Activated CD4-positive, alpha-beta T cell treated with anti-CD3 and anti-CD28 coated beads, Interleukin-2, amount 10 ng/mL, durations not matched to agents 7 days and 5 days (primary cell): ENCODE results near the gene LARGE2. TPM values are rescaled to one million over a fixed set of nuclear protein-coding genes. Genes with fewer than 3 reads are reported as not detected.
A peak's percentile ranks its signal among the peaks of the same experiment; 100 is the strongest.

Experiments used
- CTCF ChIA-PET: fragments of 350-600 bp; sonication (Branson Sonifier 250); formaldehyde crosslinking; loops from one replicate; lab custom pipeline; 2021; ENCODE audit warnings: antibody characterized with exemption; lab: Charles Lee
- POLR2A ChIA-PET: fragments of 350-600 bp; sonication (Branson Sonifier 250); formaldehyde crosslinking; loops from one replicate; lab custom pipeline; 2021; ENCODE audit warnings: antibody characterized with exemption; lab: Charles Lee
- DNase-seq: peaks from one replicate; pipeline ENCODE4 v3.0.0-alpha.2; 2020
- H3K27ac Mint-ChIP-seq: one replicate; pipeline ENCODE4 v1.8.0; 2021; ENCODE audit warnings: mild to moderate bottlenecking, moderate library complexity, mixed read lengths
- H3K27me3 Mint-ChIP-seq: one replicate; pipeline ENCODE4 v1.8.0; 2021; ENCODE audit warnings: mixed read lengths
- H3K36me3 Mint-ChIP-seq: one replicate; pipeline ENCODE4 v1.8.0; 2021; ENCODE audit warnings: low read depth, mixed read lengths
- H3K4me1 Mint-ChIP-seq: one replicate; pipeline ENCODE4 v1.8.0; 2021; ENCODE audit warnings: mixed read lengths
- H3K4me3 Mint-ChIP-seq: one replicate; pipeline ENCODE4 v1.8.0; 2021; ENCODE audit warnings: mild to moderate bottlenecking, moderate library complexity, mixed read lengths
- H3K9me3 Mint-ChIP-seq: one replicate; pipeline ENCODE4 v1.8.0; 2021; ENCODE audit warnings: mixed read lengths
- total RNA-seq, 2 experiments: library from RNA; stranded (reverse); gene quantifications; one replicate each; pipeline ENCODE4 v1.2.3, GENCODE V29; 2021

Gene LARGE2
- total RNA-seq, 2 experiments from 2014 or later: 0.40 to 0.44 TPM

DNA sequence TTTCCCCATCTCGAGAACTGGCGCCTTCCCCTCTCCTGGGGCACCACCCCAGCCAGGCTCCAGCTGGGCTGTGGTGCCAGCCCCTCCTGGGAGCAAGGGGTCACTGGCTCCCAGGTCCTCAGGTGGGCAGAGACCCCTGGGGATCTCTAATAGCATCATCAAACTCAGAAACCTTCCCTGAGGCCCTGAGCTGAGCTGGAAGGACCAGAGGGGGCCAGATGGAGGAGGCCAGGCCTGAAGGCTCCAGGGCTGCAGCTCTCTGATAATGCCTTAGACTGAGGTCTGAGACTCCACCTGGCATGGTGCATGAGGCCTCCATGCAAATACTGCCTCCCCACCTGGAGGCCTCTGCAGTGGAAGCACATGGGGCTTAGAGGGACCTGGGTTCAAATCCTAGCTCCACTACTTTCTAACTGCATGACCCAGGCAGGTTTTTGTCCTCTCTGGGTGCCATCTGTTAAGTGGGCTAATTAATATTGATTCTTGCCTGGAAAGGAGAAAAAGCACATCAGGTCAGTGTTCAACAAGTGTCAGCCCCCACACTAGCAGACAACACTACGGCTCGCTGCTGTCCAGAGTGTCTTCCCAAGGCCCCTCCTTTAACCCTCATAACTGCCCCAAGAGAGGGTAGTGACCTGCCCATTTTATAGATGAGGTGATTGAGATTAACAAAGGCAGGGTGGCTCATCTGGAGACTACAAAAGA lies 35.5 kb upstream of the LARGE2 start:
- H3K9me3 Mint-ChIP-seq: no peaks in the 10 kb centered on the region
- ChIA-PET POLR2A (no interaction called here), CTCF (interaction anchor here (1.3 to 1.6 kb wide), 3 partner anchors 10 to 25 kb away, joined by 3 to 6 read pairs (median 4); no protein-coding TSS in a partner anchor)
- no peak for DNase-seq
- peak overlapping the region; percentile 15 for H3K4me3 Mint-ChIP-seq
- H3K27ac Mint-ChIP-seq: no peak overlapping the region
- H3K27me3 Mint-ChIP-seq: no peaks in the 10 kb centered on the region
- no peaks in the 10 kb centered on the region for H3K36me3 Mint-ChIP-seq
- H3K4me1 Mint-ChIP-seq: peaks cover 9% of the 10 kb centered on the region

DNA sequence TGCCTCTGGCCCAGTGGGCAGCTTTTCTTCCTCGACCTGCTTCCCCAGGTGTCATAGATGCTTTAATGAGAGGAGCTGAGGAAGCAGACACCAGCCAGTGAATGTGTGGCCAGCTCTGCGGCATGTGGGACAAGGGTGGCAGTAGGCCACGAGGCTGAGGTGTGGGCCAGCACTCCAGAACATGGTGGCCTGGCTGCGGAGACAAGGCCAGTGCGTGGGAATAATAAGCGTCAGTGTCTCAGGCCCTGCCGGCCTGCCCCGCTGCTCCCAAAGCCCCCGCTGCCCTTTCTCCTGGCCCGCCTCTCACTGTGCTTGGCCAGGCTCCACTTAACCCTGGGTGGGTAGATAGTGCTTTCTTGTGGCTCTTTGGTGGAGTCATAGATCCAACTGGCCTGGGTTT lies 34.9 kb upstream of the LARGE2 start:
- POLR2A ChIA-PET: no interaction called here
- H3K4me3 Mint-ChIP-seq: no peak overlapping the region
- H3K27ac Mint-ChIP-seq: no peak overlapping the region

DNA sequence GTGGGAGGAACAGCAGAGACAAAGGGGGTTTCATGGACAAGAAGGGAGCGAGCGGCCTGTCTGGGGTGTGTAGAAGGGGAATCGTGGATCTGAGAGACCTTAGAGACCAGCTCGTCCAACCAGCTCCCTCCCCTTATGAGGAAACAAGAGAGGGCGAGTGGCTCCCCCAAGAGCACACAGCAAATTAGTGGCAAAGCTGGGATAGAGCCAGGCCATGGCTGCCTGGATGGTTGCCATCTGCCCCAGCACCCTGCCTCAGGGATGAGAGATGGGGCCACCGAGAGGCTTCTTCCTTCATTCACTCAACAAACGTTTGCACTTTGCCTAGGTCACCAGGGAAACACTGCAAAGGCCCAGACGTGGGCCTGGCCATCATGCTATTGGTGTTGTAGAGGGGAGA lies 32.9 kb upstream of the LARGE2 start:
- Mint-ChIP-seq H3K36me3 (no peaks in the 10 kb centered on the region), H3K27me3 (peaks cover 3% of the 10 kb centered on the region), H3K27ac (no peak overlapping the region), H3K4me3 (no peak overlapping the region), H3K4me1 (peaks cover 8% of the 10 kb centered on the region), H3K9me3 (no peaks in the 10 kb centered on the region)
- ChIA-PET POLR2A (no interaction called here), CTCF (interaction anchor here (1.7 kb wide), 1 partner anchor 9 kb away, joined by 4 read pairs; no protein-coding TSS in a partner anchor)
- no peak for DNase-seq

More for the DNA sequence above, 34.9 kb upstream of the LARGE2 start:
- CTCF ChIA-PET: interaction anchor here (0.6 to 1.6 kb wide), 3 partner anchors 9 to 56 kb away, joined by 3 to 6 read pairs (median 3); no protein-coding TSS in a partner anchor
- Mint-ChIP-seq H3K9me3 (no peaks in the 10 kb centered on the region), H3K27me3 (no peaks in the 10 kb centered on the region), H3K4me1 (peaks cover 9% of the 10 kb centered on the region), H3K36me3 (no peaks in the 10 kb centered on the region)
- no peak for DNase-seq

DNA sequence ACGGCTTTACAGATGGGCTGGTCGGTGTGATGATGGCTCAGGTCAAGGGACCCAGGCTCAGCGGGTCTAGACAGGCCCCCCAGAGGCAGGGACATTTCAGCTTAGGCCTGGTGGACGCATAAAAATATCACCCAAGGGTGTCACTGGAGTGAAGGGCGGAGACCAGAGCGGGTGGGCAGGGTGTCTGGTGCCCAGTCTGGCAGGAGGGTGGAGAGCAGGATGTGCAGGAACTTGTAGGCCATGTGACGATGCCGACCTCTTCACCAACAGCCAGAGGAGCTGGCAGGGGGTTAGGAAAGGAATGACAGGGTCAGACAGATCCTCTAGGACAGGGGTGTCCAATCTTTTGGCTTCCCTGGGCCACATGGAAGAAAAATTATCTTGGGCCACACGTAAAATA lies 32.5 kb upstream of the LARGE2 start:
- DNase-seq: no peak
- H3K9me3 Mint-ChIP-seq: no peaks in the 10 kb centered on the region
- H3K27me3 Mint-ChIP-seq: peaks cover 5% of the 10 kb centered on the region
- POLR2A ChIA-PET: no interaction called here
- no peak overlapping the region for H3K4me3 Mint-ChIP-seq
- peaks cover 4% of the 10 kb centered on the region for H3K4me1 Mint-ChIP-seq
- no peak overlapping the region for H3K27ac Mint-ChIP-seq
- CTCF ChIA-PET: no interaction called here
- no peaks in the 10 kb centered on the region for H3K36me3 Mint-ChIP-seq

DNA sequence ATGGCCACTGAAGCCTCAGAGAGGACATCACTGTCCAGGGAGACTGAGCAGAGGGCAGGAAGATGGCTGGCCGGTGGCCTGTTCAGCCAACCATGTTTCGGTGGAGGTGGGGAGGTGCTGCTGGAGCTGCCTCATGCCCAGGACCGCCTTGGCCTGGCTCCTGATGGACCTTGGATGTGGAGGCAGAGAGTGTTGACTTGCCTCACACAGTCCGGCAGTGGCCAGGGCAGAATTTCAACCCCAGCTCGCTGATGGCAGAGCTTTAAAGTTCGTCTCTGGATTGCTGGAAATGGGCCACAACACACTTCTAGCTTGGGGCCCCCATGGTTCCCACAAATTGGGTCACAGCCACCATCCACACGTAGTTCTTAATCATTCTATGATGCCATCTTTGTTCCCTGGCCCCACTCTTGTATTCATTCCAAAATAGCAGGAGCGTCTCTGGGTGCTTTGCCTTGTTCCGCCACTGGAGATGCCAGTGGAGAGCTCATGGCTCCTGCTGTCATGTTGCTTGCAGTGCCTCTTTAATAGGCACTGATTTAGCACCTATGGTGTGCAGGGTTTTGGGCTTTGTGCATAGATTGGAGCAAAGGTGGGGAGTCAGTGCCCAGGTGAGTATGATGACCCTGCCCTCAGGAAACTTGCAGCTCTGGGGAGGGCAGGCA lies 31.4 kb upstream of the LARGE2 start:
- H3K36me3 Mint-ChIP-seq: no peaks in the 10 kb centered on the region
- DNase-seq: no peak
- POLR2A ChIA-PET: no interaction called here
- CTCF ChIA-PET: interaction anchor here (0.5 to 1.3 kb wide), 4 partner anchors 8 to 222 kb away, joined by 3 to 5 read pairs (median 4); no protein-coding TSS in a partner anchor
- no peak overlapping the region for H3K4me3 Mint-ChIP-seq
- no peak overlapping the region for H3K27ac Mint-ChIP-seq
- H3K27me3 Mint-ChIP-seq: peaks cover 6% of the 10 kb centered on the region
- no peaks in the 10 kb centered on the region for H3K4me1 Mint-ChIP-seq
- H3K9me3 Mint-ChIP-seq: no peaks in the 10 kb centered on the region

DNA sequence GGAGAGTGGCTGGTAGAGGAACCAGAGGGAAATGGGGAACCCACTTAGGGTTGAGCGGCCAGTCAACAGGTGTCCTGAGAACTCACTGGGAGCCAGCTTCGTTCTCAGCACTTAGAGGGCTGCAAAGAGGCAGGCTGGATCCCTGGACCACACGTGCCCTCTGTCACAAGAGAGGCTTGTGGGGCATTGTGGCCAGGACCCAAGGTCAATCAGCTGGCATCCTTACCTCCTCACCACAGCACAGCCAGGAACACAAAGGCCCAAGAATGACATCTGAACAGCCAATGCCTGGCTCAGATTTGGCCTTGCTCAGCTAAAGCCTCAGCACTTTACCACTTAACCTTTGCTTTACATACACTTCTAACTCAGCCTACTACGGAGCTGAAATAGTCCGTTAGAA lies 29.6 kb upstream of the LARGE2 start:
- ChIA-PET POLR2A (no interaction called here), CTCF (interaction anchor here (0.5 to 1.2 kb wide), 4 partner anchors 13 to 665 kb away, joined by 3 read pairs; no protein-coding TSS in a partner anchor)
- Mint-ChIP-seq H3K9me3 (no peaks in the 10 kb centered on the region), H3K36me3 (no peaks in the 10 kb centered on the region), H3K4me1 (no peaks in the 10 kb centered on the region), H3K4me3 (no peak overlapping the region), H3K27ac (no peak overlapping the region), H3K27me3 (peaks cover 7% of the 10 kb centered on the region)
- DNase-seq: no peak

DNA sequence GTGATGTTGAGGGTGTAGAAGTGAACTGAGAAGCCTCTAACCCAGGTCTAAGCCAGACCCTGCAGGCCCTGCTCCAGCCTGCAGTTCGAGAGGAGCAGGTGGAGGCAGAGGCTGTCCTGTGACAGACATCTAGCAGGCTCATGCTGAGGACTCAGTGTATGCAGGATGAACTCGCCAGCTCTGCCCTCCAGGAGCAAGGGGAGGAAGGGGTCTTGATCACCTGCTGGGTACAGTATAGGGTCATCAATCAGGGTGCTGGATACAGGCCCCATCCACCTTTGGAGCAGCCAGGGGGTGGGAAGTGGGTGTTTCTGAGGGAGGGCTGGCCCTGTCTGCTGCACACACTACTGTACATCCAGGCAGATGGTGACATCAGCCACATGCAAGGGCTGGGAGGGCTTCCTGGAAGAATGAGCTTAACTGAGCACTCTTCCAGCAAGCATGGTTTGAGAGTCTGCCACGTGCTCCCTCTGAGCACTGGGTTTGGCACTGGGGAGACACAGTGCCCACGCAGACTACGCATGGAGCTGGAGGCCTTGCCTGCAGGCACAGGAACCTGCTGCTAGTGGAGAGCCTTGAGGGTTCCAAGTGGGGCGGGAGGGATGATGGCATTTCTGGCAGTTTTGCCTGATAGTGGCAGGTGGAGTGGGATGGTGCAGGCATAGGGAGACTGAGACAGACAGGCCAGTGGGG lies 27.8 kb upstream of the LARGE2 start:
- Mint-ChIP-seq H3K4me3 (no peak overlapping the region), H3K27ac (no peak overlapping the region), H3K36me3 (no peaks in the 10 kb centered on the region), H3K27me3 (peaks cover 19% of the 10 kb centered on the region), H3K4me1 (peaks cover 2% of the 10 kb centered on the region), H3K9me3 (no peaks in the 10 kb centered on the region)
- CTCF ChIA-PET: interaction anchor here (0.5 to 0.8 kb wide), 2 partner anchors 18 to 53 kb away, joined by 3 read pairs; no protein-coding TSS in a partner anchor
- POLR2A ChIA-PET: no interaction called here
- DNase-seq: no peak

DNA sequence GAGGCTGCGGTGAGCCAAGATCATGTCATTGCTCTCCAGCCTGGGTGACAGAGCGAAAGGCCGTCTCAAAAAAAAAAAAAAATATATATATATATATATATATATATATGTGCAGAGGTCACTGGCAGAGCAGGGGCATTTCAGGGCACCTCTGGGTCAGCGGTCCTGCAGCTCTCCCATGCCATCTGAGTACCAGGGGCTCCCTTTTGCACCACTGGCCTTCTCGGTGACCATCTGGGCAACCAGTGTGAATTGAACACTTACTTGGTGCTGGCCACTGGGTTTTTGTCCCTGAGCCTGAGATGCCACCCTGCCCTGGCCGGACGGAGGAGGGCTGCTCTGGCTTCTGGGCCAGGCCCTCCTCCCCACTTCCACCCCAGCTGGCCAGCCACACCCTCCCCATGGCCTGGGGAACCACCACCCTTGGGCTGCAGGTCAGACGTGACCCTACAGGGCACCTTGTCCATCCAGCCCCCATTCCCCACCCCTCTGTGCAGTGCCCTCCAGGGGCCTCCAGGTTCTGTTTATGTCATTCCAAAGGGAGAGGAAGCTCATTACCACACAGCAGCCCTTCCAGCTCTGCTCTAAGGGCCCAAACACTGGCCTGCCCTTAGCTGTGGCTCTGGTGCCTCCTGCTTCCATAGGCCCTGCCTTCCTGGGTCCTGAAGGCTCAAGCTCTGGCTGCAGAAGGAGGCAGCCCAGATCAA lies 26.8 kb upstream of the LARGE2 start:
- Mint-ChIP-seq H3K27me3 (peaks cover 23% of the 10 kb centered on the region), H3K9me3 (no peaks in the 10 kb centered on the region), H3K27ac (no peak overlapping the region), H3K36me3 (no peaks in the 10 kb centered on the region), H3K4me1 (peaks cover 6% of the 10 kb centered on the region), H3K4me3 (no peak overlapping the region)
- POLR2A ChIA-PET: no interaction called here
- DNase-seq: no peak
- CTCF ChIA-PET: interaction anchor here (0.5 to 1.6 kb wide), 5 partner anchors 9 to 594 kb away, joined by 3 to 6 read pairs (median 3); partner anchors contain the start of gene CRY2

DNA sequence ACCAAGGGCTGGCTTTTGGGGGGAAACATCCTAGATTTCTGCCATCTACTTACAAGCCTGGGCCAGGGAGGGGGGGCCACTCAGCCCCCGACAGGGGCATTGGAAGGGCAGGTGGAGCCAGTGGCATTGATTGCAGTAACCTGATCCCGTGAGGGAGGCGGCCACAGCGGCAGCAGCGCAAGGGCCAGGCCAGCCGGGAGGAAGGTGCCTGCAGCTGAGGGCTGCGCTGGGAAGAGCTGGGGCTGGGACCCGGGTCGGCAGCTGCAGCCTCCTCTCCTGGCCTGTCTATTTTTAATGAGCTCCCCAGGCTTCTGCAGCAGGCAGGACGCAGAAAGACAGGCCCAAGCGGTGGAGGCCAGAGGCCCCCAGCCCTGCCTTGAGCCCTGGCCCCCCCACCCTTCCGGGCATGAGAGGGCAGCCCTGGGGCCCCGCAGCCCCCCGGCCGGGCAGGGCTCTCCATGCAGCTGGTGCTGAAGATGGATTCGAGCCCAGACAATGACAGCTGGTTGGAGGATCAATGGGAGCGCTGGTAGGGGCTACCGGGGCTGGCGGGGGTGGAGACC lies 26.0 kb upstream of the LARGE2 start:
- H3K27ac Mint-ChIP-seq: no peak overlapping the region
- POLR2A ChIA-PET: interaction anchor here (0.6 kb wide), 1 partner anchor 96 kb away, joined by 3 read pairs; no protein-coding TSS in a partner anchor
- peaks cover 31% of the 10 kb centered on the region for H3K27me3 Mint-ChIP-seq
- no peaks in the 10 kb centered on the region for H3K36me3 Mint-ChIP-seq
- CTCF ChIA-PET: interaction anchor here (0.9 to 1.6 kb wide), 4 partner anchors 9 to 593 kb away, joined by 3 to 6 read pairs (median 4); partner anchors contain the start of gene CRY2
- no peak overlapping the region for H3K4me3 Mint-ChIP-seq
- H3K4me1 Mint-ChIP-seq: peaks cover 7% of the 10 kb centered on the region
- no peak for DNase-seq
- no peaks in the 10 kb centered on the region for H3K9me3 Mint-ChIP-seq

DNA sequence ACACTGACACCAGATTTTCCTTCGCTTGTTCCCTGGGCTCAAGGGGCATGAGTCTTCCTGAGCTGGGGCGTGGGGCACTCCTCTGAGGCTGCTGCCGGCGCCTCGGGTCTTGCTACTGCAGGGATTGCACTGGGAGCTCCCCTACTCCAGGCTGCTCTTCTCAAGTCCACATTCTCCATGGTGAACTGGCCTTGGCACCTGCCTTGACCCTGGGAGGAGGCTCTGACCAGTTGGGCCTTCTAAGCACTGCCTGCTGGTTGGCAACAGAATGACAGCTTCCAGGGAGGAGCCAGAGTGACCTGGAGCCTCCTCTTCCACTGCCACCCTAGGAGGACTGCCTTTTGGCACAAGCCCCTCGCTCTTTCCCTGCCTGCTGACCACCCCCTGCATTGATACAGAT lies 24.9 kb upstream of the LARGE2 start:
- ChIA-PET POLR2A (no interaction called here), CTCF (interaction anchor here (1.4 to 1.6 kb wide), 2 partner anchors 9 to 10 kb away, joined by 4 to 6 read pairs; no protein-coding TSS in a partner anchor)
- H3K4me1 Mint-ChIP-seq: peaks cover 7% of the 10 kb centered on the region

DNA sequence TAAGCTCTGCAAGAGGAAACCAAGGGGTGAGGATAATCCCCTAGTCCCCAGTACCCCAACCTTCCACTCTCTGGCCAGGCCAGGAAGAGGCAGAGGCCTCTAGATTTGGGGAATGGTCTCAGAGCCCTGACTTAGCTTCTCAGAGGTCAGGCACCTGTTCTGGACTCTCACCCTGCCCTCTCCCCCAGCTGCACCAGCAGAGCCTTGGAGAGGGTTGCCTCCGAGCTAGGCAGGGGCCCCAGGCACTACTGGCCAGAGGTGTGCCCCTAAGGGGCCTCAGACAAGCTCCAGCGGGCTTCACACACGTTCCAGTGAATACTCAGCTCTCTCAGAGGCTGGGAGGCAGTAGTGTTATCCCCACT lies 23.4 kb upstream of the LARGE2 start:
- H3K4me3 Mint-ChIP-seq: peak overlapping the region; percentile 45
- peaks cover 33% of the 10 kb centered on the region for H3K27me3 Mint-ChIP-seq
- no peak overlapping the region for H3K27ac Mint-ChIP-seq
- no peak for DNase-seq
- H3K4me1 Mint-ChIP-seq: peaks cover 7% of the 10 kb centered on the region
- H3K9me3 Mint-ChIP-seq: no peaks in the 10 kb centered on the region
- H3K36me3 Mint-ChIP-seq: no peaks in the 10 kb centered on the region
- CTCF ChIA-PET: interaction anchor here (0.5 to 1.4 kb wide), 7 partner anchors 8 to 218 kb away, joined by 3 to 4 read pairs (median 3); no protein-coding TSS in a partner anchor
- POLR2A ChIA-PET: no interaction called here

More for the DNA sequence above, 24.9 kb upstream of the LARGE2 start:
- no peak overlapping the region for H3K4me3 Mint-ChIP-seq
- H3K9me3 Mint-ChIP-seq: no peaks in the 10 kb centered on the region
- DNase-seq: no peak
- no peak overlapping the region for H3K27ac Mint-ChIP-seq
- peaks cover 36% of the 10 kb centered on the region for H3K27me3 Mint-ChIP-seq
- H3K36me3 Mint-ChIP-seq: no peaks in the 10 kb centered on the region
